ENCODE results near the gene CUX1.

The CUX1 gene

GRCh38 chr7:101924171-101924570 lies 106.7 kb downstream of the CUX1 start:
- Histone ChIP-seq H3K4me1 (ENCODE audit: low read depth, poor library complexity, severe bottlenecking) (no peaks in the 10 kb centered on the region), H3K27me3 (ENCODE audit: insufficient read depth, low read depth) (no peaks in the 10 kb centered on the region), H3K27ac (no peak overlapping the region), H3K36me3 (ENCODE audit: insufficient read depth) (no peaks in the 10 kb centered on the region), H3K9ac (no peak overlapping the region), H3K4me2 (no peak overlapping the region), H3K4me3 (IDR thresholded peaks at IDR 0.05; ENCODE audit: insufficient read depth, low read depth, low read length) (no peak overlapping the region), H3K79me2 (ENCODE audit: insufficient read depth, low read depth) (0 out of 2 replicates have a peak, but pooled peaks cover 5% of the 10 kb centered on the region), H4K20me1 (ENCODE audit: insufficient read depth) (no peaks in the 10 kb centered on the region), H2AFZ (ENCODE audit: low read depth) (no peak overlapping the region)
- TF ChIP-seq CTCF (conservative IDR thresholded peaks at IDR 0.05; ENCODE audit: low read depth, low read length), result no peak

GRCh38 chr7:101926265-101926664 lies 108.8 kb downstream of the CUX1 start:
- H3K4me3 ChIP-seq (IDR thresholded peaks at IDR 0.05; ENCODE audit: insufficient read depth, low read depth, low read length), result no peak overlapping the region
- no peak overlapping the region for H3K9ac ChIP-seq
- no peak overlapping the region for H3K4me2 ChIP-seq
- TF ChIP-seq CTCF (conservative IDR thresholded peaks at IDR 0.05; ENCODE audit: low read depth, low read length), result no peak
- H4K20me1 ChIP-seq (ENCODE audit: insufficient read depth), result no peaks in the 10 kb centered on the region
- H3K4me1 ChIP-seq (ENCODE audit: low read depth, poor library complexity, severe bottlenecking), result no peaks in the 10 kb centered on the region
- no peaks in the 10 kb centered on the region for H3K36me3 ChIP-seq (ENCODE audit: insufficient read depth)
- no peaks in the 10 kb centered on the region for H3K27me3 ChIP-seq (ENCODE audit: insufficient read depth, low read depth)
- H2AFZ ChIP-seq (ENCODE audit: low read depth), result no peak overlapping the region
- peaks cover 15% of the 10 kb centered on the region; the same call in 1 of the 2 replicates for H3K79me2 ChIP-seq (ENCODE audit: insufficient read depth, low read depth)
- no peak overlapping the region for H3K27ac ChIP-seq

GRCh38 chr7:101927389-101927788 lies 110.0 kb downstream of the CUX1 start:
- no peaks in the 10 kb centered on the region for H3K4me1 ChIP-seq (ENCODE audit: low read depth, poor library complexity, severe bottlenecking)
- H2AFZ ChIP-seq (ENCODE audit: low read depth), result no peak overlapping the region
- peaks cover 15% of the 10 kb centered on the region; the same call in 1 of the 2 replicates for H3K79me2 ChIP-seq (ENCODE audit: insufficient read depth, low read depth)
- no peak overlapping the region for H3K4me3 ChIP-seq (IDR thresholded peaks at IDR 0.05; ENCODE audit: insufficient read depth, low read depth, low read length)
- no peak overlapping the region for H3K4me2 ChIP-seq
- no peak overlapping the region for H3K27ac ChIP-seq
- no peaks in the 10 kb centered on the region for H4K20me1 ChIP-seq (ENCODE audit: insufficient read depth)
- no peaks in the 10 kb centered on the region for H3K36me3 ChIP-seq (ENCODE audit: insufficient read depth)
- H3K9ac ChIP-seq, result no peak overlapping the region
- no peaks in the 10 kb centered on the region for H3K27me3 ChIP-seq (ENCODE audit: insufficient read depth, low read depth)
- TF ChIP-seq CTCF (conservative IDR thresholded peaks at IDR 0.05; ENCODE audit: low read depth, low read length), result no peak

GRCh38 chr7:101927802-101928201 lies 110.4 kb downstream of the CUX1 start:
- Histone ChIP-seq H3K4me2 (no peak overlapping the region), H3K9ac (no peak overlapping the region), H3K4me3 (IDR thresholded peaks at IDR 0.05; ENCODE audit: insufficient read depth, low read depth, low read length) (no peak overlapping the region), H3K36me3 (ENCODE audit: insufficient read depth) (no peaks in the 10 kb centered on the region), H3K27me3 (ENCODE audit: insufficient read depth, low read depth) (no peaks in the 10 kb centered on the region), H2AFZ (ENCODE audit: low read depth) (no peak overlapping the region), H3K79me2 (ENCODE audit: insufficient read depth, low read depth) (peaks cover 15% of the 10 kb centered on the region; the same call in 1 of the 2 replicates), H3K27ac (no peak overlapping the region), H4K20me1 (ENCODE audit: insufficient read depth) (no peaks in the 10 kb centered on the region), H3K4me1 (ENCODE audit: low read depth, poor library complexity, severe bottlenecking) (no peaks in the 10 kb centered on the region)
- no peak for TF ChIP-seq CTCF (conservative IDR thresholded peaks at IDR 0.05; ENCODE audit: low read depth, low read length)

Measured in KMS-11 (cell line).